ENCODE data around the gene TPRG1.

TPRG1 gene

GRCh38 chr3:189286188-189286587 lies 114.4 kb downstream of the TPRG1 start:
- no peak for DNase-seq

- DNase-seq = no peak
Observed at GRCh38 chr3:189286916-189287315, 115.1 kb downstream of the TPRG1 start.

- no peak for DNase-seq
Observed at GRCh38 chr3:189288348-189289235, 116.8 kb downstream of the TPRG1 start.

- no peak for DNase-seq
Observed at GRCh38 chr3:189289251-189289650, 117.5 kb downstream of the TPRG1 start.

- DNase-seq = no peak
Observed at GRCh38 chr3:189292667-189293484, 121.1 kb downstream of the TPRG1 start.

GRCh38 chr3:189294649-189295048 lies 122.9 kb downstream of the TPRG1 start:
- no peak for DNase-seq

- no peak for DNase-seq
Observed at GRCh38 chr3:189295089-189295488, 123.3 kb downstream of the TPRG1 start.

DNA sequence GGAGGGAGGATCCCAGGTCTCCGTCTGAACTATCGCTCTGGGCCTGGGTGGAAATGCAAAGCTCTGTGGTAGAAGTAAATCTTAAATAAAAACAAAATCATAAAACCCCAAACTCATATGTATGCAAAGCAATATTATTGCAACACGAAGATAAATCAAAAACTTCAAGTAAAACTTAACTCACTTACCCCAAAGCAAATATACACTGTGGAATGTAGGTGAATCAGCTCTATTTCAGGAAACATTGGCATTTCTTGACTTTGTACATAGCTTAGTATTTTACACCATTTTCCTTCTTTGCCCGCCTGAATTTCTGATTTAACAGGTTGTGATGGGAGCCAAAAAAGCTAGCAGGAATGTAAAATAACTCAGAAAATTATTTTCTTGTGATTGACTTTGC lies 126.2 kb downstream of the TPRG1 start:
- no peak for DNase-seq

DNA sequence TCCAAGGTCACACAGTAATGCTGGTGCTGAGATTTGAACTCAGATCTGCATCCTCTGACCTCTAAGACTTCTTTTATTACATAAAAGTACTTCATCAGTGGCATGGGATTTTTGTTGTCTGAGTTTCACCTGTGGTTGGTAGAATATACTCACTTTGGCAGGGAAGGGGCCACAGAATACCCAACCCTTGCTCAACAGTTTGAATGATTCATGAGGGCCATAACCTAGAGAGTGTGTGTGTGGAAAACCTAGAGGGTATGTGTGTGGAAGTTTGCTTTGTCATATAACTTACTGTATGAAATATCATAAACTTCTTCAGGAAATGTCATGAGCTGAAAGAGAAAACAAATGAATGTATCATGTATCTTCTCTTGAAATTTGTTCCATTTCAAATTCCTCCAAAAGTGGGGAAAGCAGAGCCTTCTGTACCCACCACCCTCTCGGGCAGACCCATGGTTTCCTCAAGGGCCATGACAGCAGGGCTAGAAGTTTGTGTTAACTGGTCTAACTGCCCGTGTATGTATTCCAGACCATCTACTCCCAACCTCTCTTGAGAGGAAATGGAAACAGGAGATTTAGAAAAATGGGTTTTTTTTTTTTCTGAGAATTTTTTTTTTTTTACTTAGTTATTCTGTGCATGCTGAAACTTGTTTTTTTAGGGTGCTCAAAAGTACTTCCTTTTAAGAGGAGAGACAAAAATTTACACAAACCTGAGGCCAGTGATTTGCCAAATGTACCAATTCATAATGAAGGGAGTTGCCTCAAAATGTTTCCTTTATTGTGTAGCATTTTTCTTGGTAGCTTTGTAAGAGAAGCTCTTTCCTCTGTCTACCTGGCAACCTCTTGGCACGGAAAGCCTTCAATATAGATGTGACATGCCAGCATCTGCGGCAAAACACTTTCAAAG lies 127.0 kb downstream of the TPRG1 start:
- no peak for DNase-seq

DNA sequence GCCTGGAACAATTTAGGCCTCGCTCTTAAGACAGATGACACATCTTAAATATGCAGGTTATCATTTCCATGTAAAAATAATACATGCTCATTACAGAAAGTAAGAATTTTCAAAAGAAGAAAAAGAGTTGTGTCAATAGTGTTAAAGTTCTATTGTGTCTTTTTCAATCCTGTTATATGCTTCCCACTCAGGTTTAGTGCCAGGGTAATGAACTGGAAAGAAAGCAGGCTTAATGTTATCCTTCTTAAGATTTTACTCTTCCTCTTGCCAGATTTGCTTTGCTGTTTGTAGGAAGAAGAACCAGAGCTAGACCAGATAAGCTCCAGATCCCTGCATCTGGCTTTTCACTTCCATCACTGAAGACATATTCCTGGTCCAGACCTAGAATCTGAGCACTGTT lies 128.6 kb downstream of the TPRG1 start:
- DNase-seq = no peak

- DNase-seq = no peak
Observed at GRCh38 chr3:189301479-189301878, 129.7 kb downstream of the TPRG1 start.

- DNase-seq = no peak
Observed at GRCh38 chr3:189303584-189303983, 131.8 kb downstream of the TPRG1 start.

GRCh38 chr3:189304465-189305351 lies 132.9 kb downstream of the TPRG1 start:
- DNase-seq = no peak

DNA sequence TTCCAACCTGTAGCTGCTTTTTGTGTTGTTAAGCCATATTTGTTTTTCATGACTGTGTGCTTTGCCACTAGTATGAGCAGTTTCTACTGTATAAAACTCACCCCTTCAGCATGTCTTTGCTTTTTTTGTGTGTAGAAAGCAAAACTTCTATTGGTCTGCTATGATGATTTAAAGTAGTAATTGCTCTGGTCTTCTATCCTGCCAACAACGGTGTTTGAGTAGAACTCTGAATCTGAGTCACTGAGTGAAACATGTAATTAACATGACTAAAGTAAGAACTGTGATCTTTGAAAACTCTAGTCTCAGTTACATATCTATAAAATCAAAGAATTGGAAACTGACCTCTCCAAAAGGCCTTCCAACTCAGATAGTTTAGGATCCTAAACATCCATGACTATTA lies 133.6 kb downstream of the TPRG1 start:
- DNase-seq = no peak

GRCh38 chr3:189307963-189308362 lies 136.2 kb downstream of the TPRG1 start:
- DNase-seq = no peak

DNA sequence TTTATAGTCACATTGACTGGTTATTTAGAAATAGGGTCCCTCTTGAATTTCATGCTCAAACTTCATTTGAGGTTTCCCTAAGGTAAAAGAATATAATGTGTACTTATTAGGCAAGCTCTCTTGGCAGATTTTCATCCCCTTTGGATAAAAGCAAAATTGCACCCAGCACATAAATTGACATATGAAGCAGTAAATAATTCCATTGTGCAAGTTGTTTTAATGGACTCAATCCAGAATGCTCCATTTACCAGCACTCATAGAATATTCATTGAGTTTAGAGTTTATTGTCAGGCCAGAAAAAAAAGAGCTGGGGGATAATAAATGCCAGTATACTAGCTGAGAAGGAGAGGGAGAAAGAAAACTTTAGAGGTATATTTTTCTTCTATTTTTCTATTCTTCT lies 136.8 kb downstream of the TPRG1 start:
- DNase-seq = no peak

- DNase-seq = no peak
Observed at GRCh38 chr3:189309400-189309975, 137.7 kb downstream of the TPRG1 start.

- no peak for DNase-seq
Observed at GRCh38 chr3:189311521-189311920, 139.8 kb downstream of the TPRG1 start.

DNA sequence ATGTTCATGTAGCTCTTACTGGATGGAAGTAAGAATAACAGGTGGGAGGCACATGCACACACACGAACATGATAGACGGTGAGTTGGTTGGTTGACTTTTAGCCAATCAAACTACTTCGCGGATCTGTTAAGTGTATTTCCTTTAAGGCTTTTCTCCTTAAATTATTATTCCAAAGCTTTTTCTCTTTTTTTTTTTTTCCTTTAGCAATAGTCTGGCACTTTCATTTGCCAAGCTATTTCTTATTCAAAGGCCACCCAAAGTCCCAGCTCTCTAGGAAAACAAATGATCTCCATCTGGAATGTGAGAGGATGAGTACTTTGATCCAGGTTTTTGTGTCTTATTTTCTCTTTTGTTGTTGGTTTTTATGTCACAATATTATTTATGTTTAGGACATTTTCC lies 141.1 kb downstream of the TPRG1 start:
- no peak for DNase-seq

DNA sequence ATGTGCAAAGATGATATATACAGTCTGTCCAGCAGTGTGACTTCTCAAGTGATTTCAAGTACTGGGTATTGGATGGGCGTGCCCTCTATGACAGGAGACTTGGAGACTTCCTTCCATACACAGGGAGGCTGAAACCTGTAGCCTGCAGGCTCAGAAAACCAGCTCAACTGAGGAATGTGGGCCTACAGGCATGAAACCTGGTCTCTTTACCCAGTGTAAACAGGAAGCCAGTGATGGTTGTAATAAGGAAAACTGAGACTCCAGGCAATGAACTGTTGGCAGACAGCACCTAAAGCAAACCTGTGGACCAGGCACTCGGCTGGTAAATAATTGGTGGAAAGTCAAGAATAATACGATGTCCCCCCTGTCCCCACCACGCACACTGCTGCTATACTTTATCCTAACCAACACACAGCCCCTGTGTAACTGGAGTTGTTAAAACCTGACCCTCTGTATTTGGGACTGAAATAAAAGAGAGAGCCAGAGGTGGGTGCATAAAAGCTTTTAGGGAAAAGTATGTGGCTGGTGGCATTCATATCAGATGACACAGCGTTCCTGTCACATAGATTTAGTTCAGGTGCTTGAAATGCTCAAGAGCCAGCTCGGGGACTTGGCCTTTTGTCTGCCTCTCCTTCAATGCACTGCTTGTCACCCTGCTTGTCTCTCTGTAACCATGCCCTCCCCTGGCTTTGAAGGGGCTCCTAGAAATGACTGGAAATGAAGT lies 144.7 kb downstream of the TPRG1 start:
- DNase-seq = no peak

- DNase-seq = no peak
Observed at GRCh38 chr3:189317911-189318310, 146.1 kb downstream of the TPRG1 start.
